B cell (primary cell): Measurements from ENCODE around the gene OR52E1.

Experiments used
- EZH2 ChIP-seq: IDR thresholded peaks from 2 replicates; pipeline ENCODE4 v1.6.1; 2012; ENCODE audit warnings: borderline replicate concordance, low read depth, mild to moderate bottlenecking, moderate library complexity, low read length; ENCODE audit not compliant: insufficient read depth, poor library complexity, severe bottlenecking
- TF ChIP-seq, protein P1 (sequence below): fragments of 200-600 bp; IDR thresholded peaks from one replicate; pipeline ENCODE4 v1.8.0; 2022; ENCODE audit warnings: antibody characterized with exemption, mild to moderate bottlenecking

DNA sequence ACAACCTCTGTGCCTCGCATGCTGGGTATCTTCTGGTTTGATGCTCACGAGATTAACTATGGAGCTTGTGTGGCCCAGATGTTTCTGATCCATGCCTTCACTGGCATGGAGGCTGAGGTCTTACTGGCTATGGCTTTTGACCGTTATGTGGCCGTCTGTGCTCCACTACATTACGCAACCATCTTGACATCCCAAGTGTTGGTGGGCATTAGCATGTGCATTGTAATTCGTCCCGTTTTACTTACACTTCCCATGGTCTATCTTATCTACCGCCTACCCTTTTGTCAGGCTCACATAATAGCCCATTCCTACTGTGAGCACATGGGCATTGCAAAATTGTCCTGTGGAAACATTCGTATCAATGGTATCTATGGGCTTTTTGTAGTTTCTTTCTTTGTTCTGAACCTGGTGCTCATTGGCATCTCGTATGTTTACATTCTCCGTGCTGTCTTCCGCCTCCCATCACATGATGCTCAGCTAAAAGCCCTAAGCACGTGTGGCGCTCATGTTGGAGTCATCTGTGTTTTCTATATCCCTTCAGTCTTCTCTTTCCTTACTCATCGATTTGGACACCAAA, 22.5 kb upstream of the OR52E1 start:
- TF ChIP-seq, protein P1, sequence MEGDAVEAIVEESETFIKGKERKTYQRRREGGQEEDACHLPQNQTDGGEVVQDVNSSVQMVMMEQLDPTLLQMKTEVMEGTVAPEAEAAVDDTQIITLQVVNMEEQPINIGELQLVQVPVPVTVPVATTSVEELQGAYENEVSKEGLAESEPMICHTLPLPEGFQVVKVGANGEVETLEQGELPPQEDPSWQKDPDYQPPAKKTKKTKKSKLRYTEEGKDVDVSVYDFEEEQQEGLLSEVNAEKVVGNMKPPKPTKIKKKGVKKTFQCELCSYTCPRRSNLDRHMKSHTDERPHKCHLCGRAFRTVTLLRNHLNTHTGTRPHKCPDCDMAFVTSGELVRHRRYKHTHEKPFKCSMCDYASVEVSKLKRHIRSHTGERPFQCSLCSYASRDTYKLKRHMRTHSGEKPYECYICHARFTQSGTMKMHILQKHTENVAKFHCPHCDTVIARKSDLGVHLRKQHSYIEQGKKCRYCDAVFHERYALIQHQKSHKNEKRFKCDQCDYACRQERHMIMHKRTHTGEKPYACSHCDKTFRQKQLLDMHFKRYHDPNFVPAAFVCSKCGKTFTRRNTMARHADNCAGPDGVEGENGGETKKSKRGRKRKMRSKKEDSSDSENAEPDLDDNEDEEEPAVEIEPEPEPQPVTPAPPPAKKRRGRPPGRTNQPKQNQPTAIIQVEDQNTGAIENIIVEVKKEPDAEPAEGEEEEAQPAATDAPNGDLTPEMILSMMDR, result no peak
- no peak for TF ChIP-seq EZH2
